HepG2 (cell line): Measurements from ENCODE around the gene SLC6A9. TPM values are rescaled to one million over a fixed set of nuclear protein-coding genes. Genes with fewer than 3 reads are reported as not detected.
A peak's percentile ranks its signal among the peaks of the same experiment; 100 is the strongest.

Experiments used
- ATAC-seq: fragments of 200-7000 bp; cut with Tn5 transposase; 3 replicates; pipeline ENCODE4 v1.9.1; 2020; ENCODE audit warnings: mild to moderate bottlenecking, moderate library complexity
- BruUV-seq: library from RNA; stranded (reverse); fragments of 400-500 nt; replicated peaks from 2 replicates; lab custom pipeline; 2021; lab: Mats Ljungman, UMichigan
- CTCF ChIA-PET: fragments of 300-600 bp; formaldehyde crosslinking; extraction: SDS; loops from one replicate; lab custom pipeline; 2021; ENCODE audit warnings: low total read pairs, inconsistent platforms, low intra/inter-chr PET ratio; lab: Yijun Ruan, JAX
- POLR2A ChIA-PET: fragments of 350-600 bp; sonication (Branson Sonifier 250); formaldehyde crosslinking; loops from one replicate; lab custom pipeline; 2020; ENCODE audit warnings: antibody characterized with exemption, inconsistent platforms; lab: Yijun Ruan, JAX
- DNase-seq: peaks from one replicate; pipeline ENCODE4 v3.0.0-alpha.2; 2015; ENCODE audit warnings: low spot score
- FAIRE-seq: peaks from 3 replicates; lab custom pipeline; 2011; peaks lifted over from hg19 to GRCh38; lab: Jason Lieb, UNC
- H2AFZ ChIP-seq: one replicate; pipeline ENCODE4 v1.6.1; 2011; ENCODE audit warnings: low read length, inconsistent platforms
- H3K27ac ChIP-seq: fragments of 300-600 bp; 3 replicates; pipeline ENCODE4 v1.8.0; 2011; ENCODE audit warnings: mixed run types, mild to moderate bottlenecking, mixed read lengths, low read length, inconsistent platforms; ENCODE audit not compliant: insufficient read depth; ENCODE audit errors: extremely low read length
- H3K27me3 ChIP-seq, 2 experiments: fragments of 200-600 bp in 1 of 2; 2 replicates in 1 of 2; 3 replicates in 1 of 2; pipeline versions ENCODE4 v1.6.0 to v1.8.0; 2011; ENCODE audit warnings: low read length in 2 of 2, mild to moderate bottlenecking in 2 of 2, moderate library complexity in 2 of 2, inconsistent platforms in 1 of 2; ENCODE audit not compliant: insufficient read depth in 2 of 2, control insufficient read depth in 1 of 2
- H3K36me3 ChIP-seq, 2 experiments: fragments of 200-600 bp in 1 of 2; replicated peaks in 1 of 2; 2 replicates in 1 of 2; 3 replicates in 1 of 2; pipeline versions ENCODE4 v1.5.1 to v1.8.0; 2011; ENCODE audit warnings: low read length in 2 of 2, inconsistent platforms in 1 of 2; ENCODE audit not compliant: insufficient read depth in 2 of 2, control insufficient read depth in 1 of 2
- H3K4me1 ChIP-seq: 2 replicates; pipeline ENCODE4 v1.5.1; 2012; ENCODE audit warnings: low read length, inconsistent platforms; ENCODE audit not compliant: insufficient read depth
- H3K4me2 ChIP-seq: 2 replicates; pipeline ENCODE4 v1.6.0; 2011; ENCODE audit warnings: low read depth, low read length, inconsistent platforms
- H3K4me3 ChIP-seq, 3 experiments: fragments of 200-600 bp in 1 of 3; sonication (generic), shearing (Covaris generic) in 1 of 3; replicated peaks in 1 of 3; 2 replicates each; pipeline ENCODE4 v1.5.1; 2011 to 2016; ENCODE audit warnings: low read length in 3 of 3, inconsistent platforms in 2 of 3, low read depth in 2 of 3, mild to moderate bottlenecking in 2 of 3, control low read depth in 1 of 3, mixed read lengths in 1 of 3; ENCODE audit not compliant: insufficient read depth in 1 of 3
- H3K79me2 ChIP-seq: one replicate; pipeline ENCODE4 v1.6.1; 2011; ENCODE audit warnings: low read length, inconsistent platforms; ENCODE audit not compliant: insufficient read depth
- H3K9ac ChIP-seq: 2 replicates; pipeline ENCODE4 v1.6.0; 2011; ENCODE audit warnings: mild to moderate bottlenecking, low read depth, low read length, inconsistent platforms; ENCODE audit not compliant: insufficient read depth
- H3K9me3 ChIP-seq: 2 replicates; pipeline ENCODE4 v1.5.1; 2012; ENCODE audit warnings: mild to moderate bottlenecking, low read length
- H4K20me1 ChIP-seq: 2 replicates; pipeline ENCODE4 v1.6.0; 2011; ENCODE audit warnings: inconsistent platforms, mild to moderate bottlenecking, low read length, moderate library complexity; ENCODE audit not compliant: insufficient read depth
- AGO2 ChIP-seq: fragments of 200-400 bp; formaldehyde crosslinking; optimal IDR thresholded peaks from 2 replicates; pipeline ENCODE3; 2017; ENCODE audit warnings: mild to moderate bottlenecking, low read depth, low read length, moderate library complexity
- BATF2 ChIP-seq: sonication (generic); formaldehyde crosslinking; IDR thresholded peaks from 2 replicates; pipeline ENCODE4 v1.8.0; 2022; ENCODE audit warnings: mild to moderate bottlenecking, missing genetic modification reagents, moderate library complexity
- MED1 ChIP-seq: sonication (generic); formaldehyde crosslinking; IDR thresholded peaks from 2 replicates; pipeline ENCODE4 v1.4.0; 2020; ENCODE audit warnings: missing genetic modification reagents
- RFX3 ChIP-seq: IDR thresholded peaks from 2 replicates; pipeline ENCODE4 v1.6.1; 2016; ENCODE audit warnings: missing biosample characterization, missing genetic modification reagents
- ZFP1 ChIP-seq: IDR thresholded peaks from 2 replicates; pipeline ENCODE4 v1.6.1; 2016
- ZNF432 ChIP-seq: sonication (generic); formaldehyde crosslinking; IDR thresholded peaks from 2 replicates; pipeline ENCODE4 v1.5.0; 2020; ENCODE audit warnings: missing genetic modification reagents, mild to moderate bottlenecking, borderline replicate concordance
- WGBS: methylation state at CpG from one replicate; pipeline ENCODE4 v1.1.6; 2017; ENCODE audit warnings: low lambda C conversion rate; 5-methylcytosine and 5-hydroxymethylcytosine counted together
- in situ Hi-C: cut with HindIII; loops from 2 replicates; pipeline ENCODE4 v1.10.0; 2017; ENCODE audit warnings: low pct_unique_long_range_greater_than_20kb; ENCODE audit not compliant: extremely low pct_ligation_motif_present
- intact Hi-C: fragments of 100-400 bp; cut with micrococcal nuclease; formaldehyde crosslinking; loops from one replicate; pipeline ENCODE4 v1.10.0; 2022; ENCODE audit not compliant: unreplicated experiment
- polyA plus RNA-seq, 8 experiments: library from polyadenylated mRNA; depleted of rRNA in 3 of 8; stranded (reverse) in 7 of 8; unstranded in 1 of 8; fragments of >200 nt; fragmentation: Illumina TruSeq in 4 of 8; extraction: Trizol in 4 of 8; gene quantifications; 2 replicates each; pipeline versions ENCODE4 v1.2.1 to v1.2.3, GENCODE V29; 2011 to 2016; ENCODE audit warnings: low read depth in 4 of 8, missing spikeins in 1 of 8, mixed read lengths in 1 of 8; ENCODE audit not compliant: insufficient read depth in 1 of 8
- total RNA-seq, 5 experiments: library from RNA; depleted of rRNA; stranded (reverse); fragments of >200 nt; fragmentation: Illumina TruSeq; extraction: Trizol; gene quantifications; 2 replicates each; pipeline ENCODE4 v1.2.3, GENCODE V29; 2016; ENCODE audit warnings: low read depth in 1 of 5
- TF ChIP-seq, protein P1 (sequence below): IDR thresholded peaks from 2 replicates; pipeline ENCODE4 v1.6.1; 2016; ENCODE audit warnings: control low read depth
- TF ChIP-seq, protein P2 (sequence below): sonication (generic); formaldehyde crosslinking; IDR thresholded peaks from 2 replicates; pipeline ENCODE4 v1.8.1; 2023; ENCODE audit warnings: mild to moderate bottlenecking, missing genetic modification reagents, borderline replicate concordance

SLC6A9 gene
- total and polyA plus RNA-seq, 2 of the 13 experiments (the other 11 are each of a cell fraction or from before 2014, with no cell fraction given) = 8.5 to 9.9 TPM

DNA sequence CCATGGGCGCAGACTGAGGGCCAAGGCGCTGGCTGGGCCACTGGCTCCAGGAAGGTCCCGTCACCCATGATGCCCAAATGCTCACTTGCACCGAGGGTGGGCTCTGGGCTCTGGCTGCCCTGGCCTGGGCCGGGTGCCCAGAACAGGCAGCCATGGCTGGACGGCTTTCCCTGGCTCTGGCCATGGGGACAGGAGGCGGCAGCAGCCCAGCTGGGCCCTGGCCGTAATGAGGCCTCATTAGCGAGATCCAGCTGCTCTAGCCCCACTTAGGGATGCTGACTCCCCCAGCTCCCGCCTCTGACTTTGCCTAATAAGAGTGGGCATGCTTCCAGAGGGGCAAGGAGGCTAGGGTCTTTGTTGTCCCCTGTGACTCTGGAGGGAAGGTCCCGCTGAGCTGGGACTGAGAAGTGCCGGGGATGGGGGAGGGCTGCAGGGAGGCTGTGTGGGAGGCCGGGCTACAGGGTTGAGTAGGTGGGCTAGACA is 11.8 kb downstream of the SLC6A9 start:
- no peak for DNase-seq
- no peak for ATAC-seq
- Histone ChIP-seq H3K9ac (no peak overlapping the region), H3K79me2 (no peaks in the 10 kb centered on the region), H3K27me3 (no peaks in the 10 kb centered on the region), H3K27ac (no peak overlapping the region), H3K9me3 (no peaks in the 10 kb centered on the region), H3K4me3 (no peak overlapping the region), H4K20me1 (no peaks in the 10 kb centered on the region), H3K36me3 (peaks cover 3 to 22% of the 10 kb centered on the region in 2 experiments; a peak in 3 of 5 replicates), H3K4me1 (peaks cover 13% of the 10 kb centered on the region)
- ChIA-PET CTCF (no interaction called here), POLR2A (no interaction called here)
- FAIRE-seq = no peak
- intact Hi-C loops (no loop called here), in situ Hi-C loops (no loop called here)
- WGBS = 96% methylated on average over 8 of the region's 13 CpGs
- no TSS peak for BruUV-seq
- TF ChIP-seq BATF2 (CRISPR knock-in tag) (no peak), RFX3 (CRISPR knock-in tag) (no peak), ZFP1 (no peak), MED1 (CRISPR knock-in tag) (no peak), AGO2 (peak; percentile 44), ZNF432 (no peak)
- TF ChIP-seq, protein P1, sequence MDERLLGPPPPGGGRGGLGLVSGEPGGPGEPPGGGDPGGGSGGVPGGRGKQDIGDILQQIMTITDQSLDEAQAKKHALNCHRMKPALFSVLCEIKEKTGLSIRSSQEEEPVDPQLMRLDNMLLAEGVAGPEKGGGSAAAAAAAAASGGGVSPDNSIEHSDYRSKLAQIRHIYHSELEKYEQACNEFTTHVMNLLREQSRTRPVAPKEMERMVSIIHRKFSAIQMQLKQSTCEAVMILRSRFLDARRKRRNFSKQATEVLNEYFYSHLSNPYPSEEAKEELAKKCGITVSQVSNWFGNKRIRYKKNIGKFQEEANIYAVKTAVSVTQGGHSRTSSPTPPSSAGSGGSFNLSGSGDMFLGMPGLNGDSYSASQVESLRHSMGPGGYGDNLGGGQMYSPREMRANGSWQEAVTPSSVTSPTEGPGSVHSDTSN = no peak
- TF ChIP-seq, all 625 proteins: peak for 1
- Histone ChIP-seq H2AFZ (no peak overlapping the region), H3K4me2 (no peak overlapping the region)

GRCh38 chr1:44016890-44017400 is 14.3 kb downstream of the SLC6A9 start:
- 96% methylated on average over 20 of the region's 20 CpGs for WGBS
- peaks cover 0 to 12% of the 10 kb centered on the region in 2 experiments; a peak in 3 of 5 replicates for H3K36me3 ChIP-seq
- no peaks in the 10 kb centered on the region for H4K20me1 ChIP-seq
- FAIRE-seq = no peak
- H2AFZ ChIP-seq = no peak overlapping the region
- no peaks in the 10 kb centered on the region for H3K9me3 ChIP-seq
- H3K9ac ChIP-seq = no peak overlapping the region
- peaks cover 34% of the 10 kb centered on the region for H3K4me1 ChIP-seq
- H3K27ac ChIP-seq = no peak overlapping the region
- POLR2A ChIA-PET = no interaction called here
- TF ChIP-seq, protein P2, sequence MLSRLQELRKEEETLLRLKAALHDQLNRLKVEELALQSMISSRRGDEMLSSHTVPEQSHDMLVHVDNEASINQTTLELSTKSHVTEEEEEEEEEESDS = no peak
- peak; percentile 36 for TF ChIP-seq AGO2
- TF ChIP-seq, all 625 proteins: peak for 1
- intact Hi-C loops (no loop called here), in situ Hi-C loops (no loop called here)
- Histone ChIP-seq H3K79me2 (no peaks in the 10 kb centered on the region), H3K4me2 (no peak overlapping the region), H3K27me3 (no peaks in the 10 kb centered on the region), H3K4me3 (no peak overlapping the region)
- no peak for DNase-seq
- CTCF ChIA-PET = no interaction called here
- no TSS peak for BruUV-seq
- no peak for ATAC-seq
